DND-41 (cell line): Measurements from ENCODE around the gene VPS13A.

ENCODE experiments used
- ATAC-seq: fragments of 200-7000 bp; cut with Tn5 transposase; 3 replicates; pipeline ENCODE4 v1.9.1; 2021; ENCODE audit warnings: low read depth; ENCODE audit not compliant: insufficient read depth
- DNase-seq: peaks from one replicate; pipeline ENCODE4 v3.0.0-alpha.2; 2020
- H2AFZ ChIP-seq: 2 replicates; pipeline ENCODE4 v1.6.0; 2012; ENCODE audit warnings: low read depth, low read length
- H3K27ac ChIP-seq: 2 replicates; pipeline ENCODE4 v1.5.1; 2012; ENCODE audit warnings: low read length, inconsistent platforms
- H3K27me3 ChIP-seq: fragments of 200-600 bp; sonication (generic); 2 replicates; pipeline ENCODE4 v1.6.0; 2012; ENCODE audit warnings: low read length, mild to moderate bottlenecking, inconsistent platforms; ENCODE audit not compliant: insufficient read depth, poor library complexity
- H3K36me3 ChIP-seq: 2 replicates; pipeline ENCODE4 v1.5.1; 2012; ENCODE audit warnings: low read length, inconsistent platforms; ENCODE audit not compliant: insufficient read depth
- H3K4me1 ChIP-seq: 2 replicates; pipeline ENCODE4 v1.5.1; 2012; ENCODE audit warnings: mild to moderate bottlenecking, low read length; ENCODE audit not compliant: insufficient read depth
- H3K4me2 ChIP-seq: 2 replicates; pipeline ENCODE4 v1.6.0; 2012; ENCODE audit warnings: mild to moderate bottlenecking, moderate library complexity, low read length, inconsistent platforms; ENCODE audit not compliant: insufficient read depth
- H3K4me3 ChIP-seq, 2 experiments: fragments of 200-600 bp in 1 of 2; shearing (Covaris generic) in 1 of 2; 2 replicates each; pipeline ENCODE4 v1.5.1; 2012 to 2016; ENCODE audit warnings: inconsistent platforms in 2 of 2, low read length in 2 of 2, mild to moderate bottlenecking in 2 of 2, low read depth in 1 of 2, moderate library complexity in 1 of 2
- H3K79me2 ChIP-seq: 2 replicates; pipeline ENCODE4 v1.6.0; 2012; ENCODE audit warnings: low read length, inconsistent platforms; ENCODE audit not compliant: insufficient read depth
- H3K9ac ChIP-seq: 2 replicates; pipeline ENCODE4 v1.6.0; 2012; ENCODE audit warnings: low read depth, mild to moderate bottlenecking, inconsistent platforms, low read length, moderate library complexity
- H3K9me3 ChIP-seq: 2 replicates; pipeline ENCODE4 v1.5.1; 2012; ENCODE audit warnings: low read length, moderate library complexity, mild to moderate bottlenecking, inconsistent platforms; ENCODE audit not compliant: insufficient read depth, severe bottlenecking
- H4K20me1 ChIP-seq: 2 replicates; pipeline ENCODE4 v1.6.0; 2012; ENCODE audit warnings: low read length; ENCODE audit not compliant: insufficient read depth
- CTCF ChIP-seq: IDR thresholded peaks from 2 replicates; pipeline ENCODE4 v1.5.1; 2012; ENCODE audit warnings: borderline replicate concordance, low read length, moderate library complexity, mild to moderate bottlenecking; ENCODE audit not compliant: poor library complexity, severe bottlenecking; ENCODE audit errors: extremely low read depth
- EZH2 ChIP-seq: IDR thresholded peaks from 3 replicates; pipeline ENCODE4 v1.6.1; 2012; ENCODE audit warnings: borderline replicate concordance, low read depth, mild to moderate bottlenecking, moderate library complexity, low read length, inconsistent platforms; ENCODE audit not compliant: severe bottlenecking

VPS13A gene

GRCh38 chr9:77370064-77370463 is 192.7 kb downstream of the VPS13A start:
- no peak for TF ChIP-seq CTCF
- TF ChIP-seq EZH2 = no peak
- no peaks in the 10 kb centered on the region for H3K9me3 ChIP-seq
- H2AFZ ChIP-seq = no peak overlapping the region
- DNase-seq = no peak
- no peak overlapping the region for H3K9ac ChIP-seq
- no peaks in the 10 kb centered on the region for H4K20me1 ChIP-seq
- H3K4me2 ChIP-seq = no peak overlapping the region
- no peaks in the 10 kb centered on the region for H3K27me3 ChIP-seq
- H3K4me3 ChIP-seq = no peak overlapping the region
- H3K27ac ChIP-seq = no peak overlapping the region
- ATAC-seq = no peak
- no peaks in the 10 kb centered on the region for H3K4me1 ChIP-seq
- no peaks in the 10 kb centered on the region for H3K79me2 ChIP-seq
- peaks cover 33% of the 10 kb centered on the region for H3K36me3 ChIP-seq

GRCh38 chr9:77374266-77374665 is 196.9 kb downstream of the VPS13A start:
- no peak for TF ChIP-seq CTCF
- TF ChIP-seq EZH2 = no peak
- Histone ChIP-seq H3K4me2 (no peak overlapping the region), H3K9me3 (no peaks in the 10 kb centered on the region), H3K9ac (no peak overlapping the region), H3K79me2 (no peaks in the 10 kb centered on the region), H3K4me1 (no peaks in the 10 kb centered on the region), H4K20me1 (no peaks in the 10 kb centered on the region), H2AFZ (no peak overlapping the region), H3K27ac (no peak overlapping the region), H3K27me3 (no peaks in the 10 kb centered on the region), H3K4me3 (no peak overlapping the region), H3K36me3 (peaks cover 19% of the 10 kb centered on the region)
- ATAC-seq (no peak), DNase-seq (no peak)

DNA sequence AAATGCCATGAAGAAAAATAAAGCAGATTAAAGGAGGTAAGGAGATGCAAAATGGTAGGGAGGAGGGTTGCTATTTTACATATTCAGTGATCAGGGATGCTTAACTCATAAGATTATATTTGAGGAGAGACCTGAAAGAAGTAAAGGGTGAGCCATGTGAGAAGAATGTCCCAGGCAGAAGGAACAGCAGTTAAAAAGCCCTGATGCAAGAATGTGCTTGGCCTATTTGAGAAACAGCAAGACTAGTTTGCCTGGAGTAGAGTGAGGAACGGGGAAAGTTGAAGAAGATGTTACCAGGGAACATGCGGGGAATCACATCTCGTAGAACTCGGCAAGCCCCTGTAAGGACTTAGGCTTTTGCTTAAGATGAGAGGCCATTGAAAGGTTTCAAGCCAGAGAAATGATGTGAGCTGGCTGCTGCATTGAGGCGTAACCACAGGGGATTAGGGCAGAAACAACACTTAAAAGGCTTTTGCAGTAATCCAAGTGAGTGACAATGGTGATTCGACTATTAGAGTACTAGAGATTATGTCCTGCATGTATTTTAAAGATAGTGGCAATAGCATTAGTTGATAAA is 198.7 kb downstream of the VPS13A start:
- Histone ChIP-seq H3K27me3 (no peaks in the 10 kb centered on the region), H3K4me3 (no peak overlapping the region), H3K9ac (no peak overlapping the region), H2AFZ (no peak overlapping the region), H3K9me3 (no peaks in the 10 kb centered on the region), H3K79me2 (no peaks in the 10 kb centered on the region), H3K27ac (no peak overlapping the region), H4K20me1 (no peaks in the 10 kb centered on the region), H3K36me3 (peaks cover 10% of the 10 kb centered on the region), H3K4me1 (no peaks in the 10 kb centered on the region), H3K4me2 (no peak overlapping the region)
- DNase-seq = no peak
- TF ChIP-seq CTCF = no peak
- ATAC-seq = no peak; the same call in 2 of the 3 replicates

GRCh38 chr9:77384406-77384805 is 207.1 kb downstream of the VPS13A start:
- DNase-seq (no peak), ATAC-seq (no peak)
- Histone ChIP-seq H3K4me3 (no peak overlapping the region), H3K36me3 (peaks cover 15% of the 10 kb centered on the region; the same call in 1 of the 2 replicates), H3K9ac (no peak overlapping the region), H4K20me1 (no peaks in the 10 kb centered on the region), H3K9me3 (no peaks in the 10 kb centered on the region), H3K4me2 (no peak overlapping the region), H3K79me2 (no peaks in the 10 kb centered on the region), H3K4me1 (no peaks in the 10 kb centered on the region), H3K27me3 (no peaks in the 10 kb centered on the region), H2AFZ (no peak overlapping the region), H3K27ac (no peak overlapping the region)
- TF ChIP-seq CTCF (no peak), EZH2 (no peak)
